HL-60 (cell line): ENCODE measurements around the gene CBLN3.

Source experiments
- DNase-seq, 2 experiments: peaks; one replicate each; pipeline ENCODE4 v3.0.0-alpha.2; 2010 to 2020; ENCODE audit warnings: low read depth in 1 of 2, low spot score in 1 of 2
- H3K27ac ChIP-seq: fragments of 250-450 bp; sonication (Bioruptor Pico); replicated peaks from 2 replicates; pipeline ENCODE4 v1.5.1; 2020; ENCODE audit warnings: mild to moderate bottlenecking, moderate library complexity
- H3K27me3 ChIP-seq: fragments of 250-450 bp; sonication (Bioruptor Pico); 2 replicates; pipeline ENCODE4 v1.5.1; 2021; ENCODE audit warnings: mild to moderate bottlenecking, moderate library complexity; ENCODE audit not compliant: insufficient read depth, poor library complexity, severe bottlenecking
- H3K4me3 ChIP-seq: replicated peaks from 2 replicates; pipeline ENCODE4 v1.5.1; 2011; ENCODE audit warnings: mild to moderate bottlenecking, control low read depth, low read length; ENCODE audit not compliant: insufficient read depth
- GABPA ChIP-seq: IDR thresholded peaks from 2 replicates; pipeline ENCODE4 v1.6.1; 2012; ENCODE audit warnings: low read depth
- POLR2AphosphoS5 ChIP-seq: IDR thresholded peaks from 2 replicates; pipeline ENCODE4 v1.6.1; 2012; ENCODE audit warnings: low read depth
- SPI1 ChIP-seq: IDR thresholded peaks from 2 replicates; pipeline ENCODE4 v1.6.1; 2012; ENCODE audit warnings: low read depth, mild to moderate bottlenecking, borderline replicate concordance
- TF ChIP-seq, protein P1 (sequence below): IDR thresholded peaks from one replicate; pipeline ENCODE4 v1.5.1; 2011; ENCODE audit warnings: low read length, control low read depth, inconsistent platforms; ENCODE audit not compliant: insufficient read depth
- TF ChIP-seq, protein P2 (sequence below): IDR thresholded peaks from 2 replicates; pipeline ENCODE4 v1.6.1; 2012; ENCODE audit warnings: low read depth; ENCODE audit not compliant: insufficient replicate concordance

CBLN3 gene

GRCh38 chr14:24381363-24382063, 48.0 kb downstream of the CBLN3 start:
- no peak overlapping the region for H3K27ac ChIP-seq
- H3K4me3 ChIP-seq, result no peak overlapping the region
- TF ChIP-seq SPI1, result no peak
- TF ChIP-seq, protein P1, sequence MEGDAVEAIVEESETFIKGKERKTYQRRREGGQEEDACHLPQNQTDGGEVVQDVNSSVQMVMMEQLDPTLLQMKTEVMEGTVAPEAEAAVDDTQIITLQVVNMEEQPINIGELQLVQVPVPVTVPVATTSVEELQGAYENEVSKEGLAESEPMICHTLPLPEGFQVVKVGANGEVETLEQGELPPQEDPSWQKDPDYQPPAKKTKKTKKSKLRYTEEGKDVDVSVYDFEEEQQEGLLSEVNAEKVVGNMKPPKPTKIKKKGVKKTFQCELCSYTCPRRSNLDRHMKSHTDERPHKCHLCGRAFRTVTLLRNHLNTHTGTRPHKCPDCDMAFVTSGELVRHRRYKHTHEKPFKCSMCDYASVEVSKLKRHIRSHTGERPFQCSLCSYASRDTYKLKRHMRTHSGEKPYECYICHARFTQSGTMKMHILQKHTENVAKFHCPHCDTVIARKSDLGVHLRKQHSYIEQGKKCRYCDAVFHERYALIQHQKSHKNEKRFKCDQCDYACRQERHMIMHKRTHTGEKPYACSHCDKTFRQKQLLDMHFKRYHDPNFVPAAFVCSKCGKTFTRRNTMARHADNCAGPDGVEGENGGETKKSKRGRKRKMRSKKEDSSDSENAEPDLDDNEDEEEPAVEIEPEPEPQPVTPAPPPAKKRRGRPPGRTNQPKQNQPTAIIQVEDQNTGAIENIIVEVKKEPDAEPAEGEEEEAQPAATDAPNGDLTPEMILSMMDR, result no peak
- no peak for TF ChIP-seq GABPA
- TF ChIP-seq, protein P2, sequence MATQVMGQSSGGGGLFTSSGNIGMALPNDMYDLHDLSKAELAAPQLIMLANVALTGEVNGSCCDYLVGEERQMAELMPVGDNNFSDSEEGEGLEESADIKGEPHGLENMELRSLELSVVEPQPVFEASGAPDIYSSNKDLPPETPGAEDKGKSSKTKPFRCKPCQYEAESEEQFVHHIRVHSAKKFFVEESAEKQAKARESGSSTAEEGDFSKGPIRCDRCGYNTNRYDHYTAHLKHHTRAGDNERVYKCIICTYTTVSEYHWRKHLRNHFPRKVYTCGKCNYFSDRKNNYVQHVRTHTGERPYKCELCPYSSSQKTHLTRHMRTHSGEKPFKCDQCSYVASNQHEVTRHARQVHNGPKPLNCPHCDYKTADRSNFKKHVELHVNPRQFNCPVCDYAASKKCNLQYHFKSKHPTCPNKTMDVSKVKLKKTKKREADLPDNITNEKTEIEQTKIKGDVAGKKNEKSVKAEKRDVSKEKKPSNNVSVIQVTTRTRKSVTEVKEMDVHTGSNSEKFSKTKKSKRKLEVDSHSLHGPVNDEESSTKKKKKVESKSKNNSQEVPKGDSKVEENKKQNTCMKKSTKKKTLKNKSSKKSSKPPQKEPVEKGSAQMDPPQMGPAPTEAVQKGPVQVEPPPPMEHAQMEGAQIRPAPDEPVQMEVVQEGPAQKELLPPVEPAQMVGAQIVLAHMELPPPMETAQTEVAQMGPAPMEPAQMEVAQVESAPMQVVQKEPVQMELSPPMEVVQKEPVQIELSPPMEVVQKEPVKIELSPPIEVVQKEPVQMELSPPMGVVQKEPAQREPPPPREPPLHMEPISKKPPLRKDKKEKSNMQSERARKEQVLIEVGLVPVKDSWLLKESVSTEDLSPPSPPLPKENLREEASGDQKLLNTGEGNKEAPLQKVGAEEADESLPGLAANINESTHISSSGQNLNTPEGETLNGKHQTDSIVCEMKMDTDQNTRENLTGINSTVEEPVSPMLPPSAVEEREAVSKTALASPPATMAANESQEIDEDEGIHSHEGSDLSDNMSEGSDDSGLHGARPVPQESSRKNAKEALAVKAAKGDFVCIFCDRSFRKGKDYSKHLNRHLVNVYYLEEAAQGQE, result no peak
- no peak for TF ChIP-seq POLR2AphosphoS5
- no peaks in the 10 kb centered on the region for H3K27me3 ChIP-seq
- no peak for DNase-seq

GRCh38 chr14:24379907-24380730, 49.3 kb downstream of the CBLN3 start:
- no peak for TF ChIP-seq POLR2AphosphoS5
- TF ChIP-seq, protein P1, result no peak
- no peak for TF ChIP-seq GABPA
- TF ChIP-seq, protein P2, result no peak
- no peak for TF ChIP-seq SPI1
- Histone ChIP-seq H3K27ac (no peak overlapping the region), H3K27me3 (no peaks in the 10 kb centered on the region), H3K4me3 (no peak overlapping the region)
- DNase-seq, result no peak

DNA sequence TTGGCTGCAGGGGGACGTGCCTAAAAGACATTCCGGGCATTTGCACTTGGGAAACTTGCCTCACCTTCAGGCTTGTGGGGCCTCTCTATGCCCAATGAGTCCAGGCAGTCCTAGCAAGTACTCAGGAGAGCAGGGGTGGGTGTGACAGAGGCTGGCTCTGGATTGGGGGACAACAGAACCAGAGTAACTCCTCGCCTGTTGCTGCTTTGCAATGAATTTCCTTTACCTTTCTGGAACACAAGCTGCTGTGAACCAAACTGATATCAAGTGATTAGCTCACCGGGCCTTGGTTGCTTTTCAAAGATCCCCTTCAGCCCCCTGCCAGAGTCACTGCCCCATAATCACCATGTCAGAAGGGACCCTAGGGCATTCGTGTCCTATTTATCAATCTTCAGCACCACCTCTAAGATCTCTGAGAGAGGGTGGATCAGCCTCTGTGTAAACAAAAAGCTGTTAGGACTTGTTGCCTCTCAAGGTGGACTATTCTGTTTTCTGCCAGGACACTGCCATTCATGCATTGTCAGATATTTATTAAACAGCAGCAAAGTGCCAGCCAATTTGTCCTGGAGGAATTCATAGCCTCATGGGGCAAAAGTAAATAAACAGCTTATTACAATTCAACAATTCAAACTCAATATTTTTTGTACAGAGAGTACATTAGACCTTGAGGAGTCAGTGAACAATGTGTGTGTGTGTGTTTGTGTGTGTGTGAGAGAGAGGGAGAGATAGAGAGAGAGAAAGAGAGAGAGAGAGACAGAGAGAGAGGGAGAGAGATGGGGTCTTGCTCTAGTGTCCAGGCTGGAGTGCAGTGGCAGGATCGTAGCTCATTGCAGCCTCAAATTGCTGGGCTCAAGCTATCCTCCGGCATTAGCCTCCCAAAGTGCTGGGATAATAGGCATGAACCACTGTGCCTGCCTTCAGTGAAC, 50.2 kb downstream of the CBLN3 start:
- TF ChIP-seq, protein P1, result no peak
- TF ChIP-seq SPI1, result no peak
- TF ChIP-seq POLR2AphosphoS5, result no peak
- TF ChIP-seq GABPA, result no peak
- TF ChIP-seq, protein P2, result no peak
- H3K27ac ChIP-seq, result no peak overlapping the region

More for the DNA sequence above, 50.2 kb downstream of the CBLN3 start:
- no peak for DNase-seq
- Histone ChIP-seq H3K4me3 (no peak overlapping the region), H3K27me3 (no peaks in the 10 kb centered on the region)
